Subcutaneous preadipocyte (primary cell): Measurements from ENCODE around the gene PPFIBP2. TPM values are rescaled to one million over a fixed set of nuclear protein-coding genes. Genes with fewer than 3 reads are reported as not detected.

Experiments
- total RNA-seq: library from RNA; depleted of rRNA; stranded (reverse); fragments of >200 nt; gene quantifications from 2 replicates; pipeline ENCODE4 v1.2.3, GENCODE V29; 2012

PPFIBP2 gene
- 11.9 and 17.6 TPM in 2 replicates for total RNA-seq

DNA sequence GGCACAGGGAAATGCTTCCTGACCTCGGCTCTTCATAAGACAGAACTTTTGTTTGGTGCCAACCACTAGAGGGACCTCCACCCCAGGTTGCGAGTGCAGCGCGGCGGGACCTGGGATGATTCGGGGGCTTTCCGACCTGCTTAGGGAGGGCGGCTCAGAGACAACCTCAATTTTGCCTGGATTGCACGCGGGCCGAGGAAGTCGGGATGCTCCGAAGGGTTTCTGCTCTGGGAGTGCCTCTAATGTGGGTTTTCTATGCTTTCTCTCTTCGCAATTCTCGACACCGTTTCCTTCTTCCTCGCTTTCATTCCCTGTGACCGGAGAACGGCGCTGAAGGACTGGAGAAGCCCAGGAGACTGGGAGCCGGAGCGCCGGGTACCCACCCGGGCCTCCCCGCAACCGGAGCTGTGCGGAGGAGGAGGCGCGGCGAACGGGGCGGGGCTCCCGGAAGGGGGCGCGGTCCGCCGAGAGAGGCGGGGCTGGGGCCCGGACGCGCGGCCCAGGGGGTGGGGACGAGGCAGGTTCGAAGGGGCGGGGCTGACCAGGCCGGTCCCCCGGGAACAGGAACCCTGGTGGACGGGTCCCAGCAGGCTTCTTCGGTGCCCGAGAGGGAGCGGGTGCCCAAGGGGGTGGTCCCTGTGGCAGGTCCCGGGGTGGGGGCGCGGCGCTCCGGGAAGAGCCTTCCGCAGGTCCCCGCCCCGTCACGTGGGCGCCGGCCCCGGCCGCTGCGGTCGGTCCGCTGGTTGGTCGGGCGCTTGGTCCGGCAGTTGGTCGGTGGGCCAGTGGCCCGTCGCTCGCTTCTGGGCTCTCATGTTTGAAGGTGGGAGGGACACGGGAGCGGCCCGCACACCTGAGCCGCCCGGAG is at the start of gene PPFIBP2:
Gene PPFIBP2, plus strand, starts transcription at position 766 of the 865 bp plus-strand sequence. CDS start 35,477 bp downstream, outside the sequence.

DNA sequence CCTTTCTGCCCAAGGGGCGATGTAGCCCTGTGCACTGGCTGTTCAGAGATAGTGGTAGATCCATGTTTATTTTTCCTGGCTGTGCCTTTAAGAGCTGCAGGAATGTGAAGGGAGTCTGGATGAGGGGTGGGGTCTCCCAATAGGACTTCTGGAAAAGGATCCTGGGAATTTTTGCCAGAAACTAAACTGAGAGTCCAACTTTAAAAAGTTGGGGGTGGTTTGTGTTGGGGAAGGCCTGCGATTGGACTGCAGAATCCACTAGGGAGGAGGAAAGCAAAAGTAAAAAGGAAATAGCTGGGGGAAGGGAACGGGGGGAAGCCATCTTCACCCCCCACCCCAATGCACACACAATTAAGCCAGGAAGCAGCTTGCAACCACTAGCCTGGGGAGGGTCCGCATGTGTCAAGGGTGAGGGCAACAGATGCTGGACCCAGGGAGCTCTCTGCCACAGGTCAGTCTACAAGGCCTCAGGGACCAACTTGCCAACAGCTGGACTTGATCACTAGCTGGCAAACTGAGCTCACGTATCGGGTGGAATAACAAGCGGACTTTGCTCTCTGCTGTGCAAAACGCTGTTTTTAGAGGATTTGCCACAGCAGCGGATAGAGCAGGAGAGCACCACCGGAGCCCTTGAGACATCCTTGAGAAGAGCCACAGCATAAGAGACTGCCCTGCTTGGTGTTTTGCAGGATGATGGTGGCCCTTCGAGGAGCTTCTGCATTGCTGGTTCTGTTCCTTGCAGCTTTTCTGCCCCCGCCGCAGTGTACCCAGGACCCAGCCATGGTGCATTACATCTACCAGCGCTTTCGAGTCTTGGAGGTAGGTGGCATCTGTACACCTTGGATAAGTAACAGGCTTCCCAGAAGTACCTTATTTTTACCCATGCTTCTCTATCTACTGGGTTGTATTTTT is 28.4 kb upstream of the PPFIBP2 start, which contains the start of gene OLFML1:
Gene OLFML1, plus strand, starts transcription at position 321 of the 912 bp plus-strand sequence. Its CDS starts 370 bp downstream, at position 691.

DNA sequence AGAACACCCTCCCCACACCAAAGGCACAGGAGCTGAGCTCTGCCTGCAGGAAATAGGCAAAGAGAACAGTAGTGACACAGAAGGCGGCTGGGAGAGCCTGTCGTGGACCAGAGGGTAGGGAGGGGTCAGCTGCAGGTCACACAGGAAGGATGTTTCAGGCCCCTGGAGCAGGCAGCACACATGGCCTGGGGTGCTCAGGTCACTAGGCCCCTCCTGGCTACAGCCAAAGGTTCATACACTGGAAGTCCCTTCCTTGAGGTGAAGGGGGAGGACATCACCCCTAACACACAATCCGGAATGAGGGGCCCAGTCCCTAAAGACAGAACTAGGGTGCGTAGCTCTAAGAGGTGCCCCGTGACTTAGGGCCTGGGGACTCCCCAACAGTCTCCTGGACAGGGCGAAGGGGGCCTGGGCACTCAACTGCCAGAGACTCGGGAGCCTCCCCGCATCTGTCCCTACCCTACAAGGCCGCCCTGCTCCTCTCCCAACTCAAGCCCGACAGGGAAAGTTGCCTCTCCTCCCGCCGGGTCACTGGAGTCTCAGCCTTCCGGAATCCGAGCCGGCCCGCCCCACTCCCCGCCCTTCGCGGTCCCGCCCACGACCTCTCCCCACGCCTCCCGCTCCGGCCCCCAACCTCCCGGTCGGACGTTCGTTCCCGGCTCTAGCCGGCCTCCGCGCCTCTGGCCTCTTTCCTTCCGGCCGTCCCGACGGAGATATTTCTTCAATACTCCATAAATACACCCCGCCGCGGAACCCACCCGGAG is 159.3 kb downstream of the PPFIBP2 start, which contains the start of gene CYB5R2:
Gene CYB5R2, minus strand, starts transcription at position 541 of the 764 bp plus-strand sequence. CDS start 675 bp downstream, outside the sequence.

Other genes with a start within 250 kb of the PPFIBP2 start
- gene OLFML1, start 28.5 kb upstream of the PPFIBP2 start, total RNA-seq = 4.1 and 10.7 TPM in 2 replicates
- 17.6 and 23.5 TPM in 2 replicates for gene CYB5R2, start 159.5 kb downstream of the PPFIBP2 start, total RNA-seq
- gene OVCH2, start 192.5 kb downstream of the PPFIBP2 start, total RNA-seq = not detected in 2 replicates